Omental fat pad (tissue), 4 donors: ENCODE results near the gene AFAP1. TPM values are rescaled to one million over a fixed set of nuclear protein-coding genes. Genes with fewer than 3 reads are reported as not detected.

Experiments
- ATAC-seq: fragments of 150-250 bp; one replicate; pipeline ENCODE4 v1.9.1; 2016; ENCODE audit warnings: mild to moderate bottlenecking, moderate library complexity; ENCODE audit not compliant: low FRiP score
- DNase-seq: peaks from one replicate; pipeline ENCODE4 v3.0.0-alpha.2; 2019; ENCODE audit warnings: low spot score
- total RNA-seq, 4 donors: library from RNA; depleted of rRNA; stranded (reverse); fragments of >200 nt; gene quantifications; one replicate each; pipeline ENCODE4 v1.1.0, GENCODE V29; 2016
- TF ChIP-seq, protein P1 (sequence below), 3 donors: fragments of 450-650 bp; IDR thresholded peaks; one replicate each; pipeline ENCODE4 v1.5.1; 2016 to 2017; ENCODE audit warnings: antibody characterized with exemption in 3 of 3, mild to moderate bottlenecking in 3 of 3, moderate library complexity in 2 of 3

The AFAP1 gene
- total RNA-seq, 4 donors from 2014 or later: 24.6 to 35.5 (median 26.9) TPM

DNA sequence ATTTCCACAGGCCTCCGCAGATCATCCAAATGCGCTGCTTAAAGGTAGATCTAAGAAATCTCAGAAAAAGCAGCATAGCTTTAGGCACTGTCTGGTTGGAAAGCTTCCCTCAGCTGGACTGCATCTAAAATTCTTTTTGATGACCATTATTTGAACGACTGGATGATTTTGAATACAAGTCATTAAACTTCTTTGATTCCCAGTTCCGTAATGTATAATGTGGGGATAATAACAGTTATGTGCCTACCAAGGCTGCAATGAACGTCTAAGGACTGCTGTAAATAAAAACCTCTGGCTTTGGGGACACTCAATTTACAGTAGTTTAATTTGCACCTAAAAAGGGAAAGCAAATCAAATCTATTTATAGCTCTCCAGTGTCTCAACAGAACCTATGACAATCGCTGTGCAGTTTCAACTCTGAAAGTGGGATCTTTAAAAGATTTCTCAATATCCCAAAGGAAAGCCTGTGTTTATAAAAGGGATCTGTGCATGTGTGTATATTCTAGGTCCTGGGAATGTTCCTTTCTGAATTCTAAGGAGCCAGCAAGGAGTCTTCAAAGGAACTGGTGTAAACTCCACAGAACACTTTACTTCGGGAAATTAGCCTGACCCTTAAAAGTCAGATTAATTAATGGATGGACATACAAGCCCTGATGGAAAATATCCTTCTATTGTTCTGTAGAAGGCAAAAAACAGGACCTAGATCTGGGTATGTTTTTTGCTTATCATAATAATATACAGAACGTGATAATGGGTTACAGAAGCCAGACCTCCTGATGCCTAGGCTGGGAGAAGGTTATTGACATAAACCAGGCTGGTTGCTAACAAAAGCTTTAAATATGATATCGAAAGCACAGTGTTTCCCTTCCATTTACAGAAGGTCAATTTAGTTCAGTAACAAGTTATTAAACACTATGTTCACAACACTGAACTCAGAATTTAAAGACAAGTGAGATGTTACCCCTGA lies 53.4 kb downstream of the AFAP1 start:
- DNase-seq (no peak), ATAC-seq (no peak)
- TF ChIP-seq, protein P1, sequence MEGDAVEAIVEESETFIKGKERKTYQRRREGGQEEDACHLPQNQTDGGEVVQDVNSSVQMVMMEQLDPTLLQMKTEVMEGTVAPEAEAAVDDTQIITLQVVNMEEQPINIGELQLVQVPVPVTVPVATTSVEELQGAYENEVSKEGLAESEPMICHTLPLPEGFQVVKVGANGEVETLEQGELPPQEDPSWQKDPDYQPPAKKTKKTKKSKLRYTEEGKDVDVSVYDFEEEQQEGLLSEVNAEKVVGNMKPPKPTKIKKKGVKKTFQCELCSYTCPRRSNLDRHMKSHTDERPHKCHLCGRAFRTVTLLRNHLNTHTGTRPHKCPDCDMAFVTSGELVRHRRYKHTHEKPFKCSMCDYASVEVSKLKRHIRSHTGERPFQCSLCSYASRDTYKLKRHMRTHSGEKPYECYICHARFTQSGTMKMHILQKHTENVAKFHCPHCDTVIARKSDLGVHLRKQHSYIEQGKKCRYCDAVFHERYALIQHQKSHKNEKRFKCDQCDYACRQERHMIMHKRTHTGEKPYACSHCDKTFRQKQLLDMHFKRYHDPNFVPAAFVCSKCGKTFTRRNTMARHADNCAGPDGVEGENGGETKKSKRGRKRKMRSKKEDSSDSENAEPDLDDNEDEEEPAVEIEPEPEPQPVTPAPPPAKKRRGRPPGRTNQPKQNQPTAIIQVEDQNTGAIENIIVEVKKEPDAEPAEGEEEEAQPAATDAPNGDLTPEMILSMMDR (IDR thresholded peaks at IDR 0.05): no peak

DNA sequence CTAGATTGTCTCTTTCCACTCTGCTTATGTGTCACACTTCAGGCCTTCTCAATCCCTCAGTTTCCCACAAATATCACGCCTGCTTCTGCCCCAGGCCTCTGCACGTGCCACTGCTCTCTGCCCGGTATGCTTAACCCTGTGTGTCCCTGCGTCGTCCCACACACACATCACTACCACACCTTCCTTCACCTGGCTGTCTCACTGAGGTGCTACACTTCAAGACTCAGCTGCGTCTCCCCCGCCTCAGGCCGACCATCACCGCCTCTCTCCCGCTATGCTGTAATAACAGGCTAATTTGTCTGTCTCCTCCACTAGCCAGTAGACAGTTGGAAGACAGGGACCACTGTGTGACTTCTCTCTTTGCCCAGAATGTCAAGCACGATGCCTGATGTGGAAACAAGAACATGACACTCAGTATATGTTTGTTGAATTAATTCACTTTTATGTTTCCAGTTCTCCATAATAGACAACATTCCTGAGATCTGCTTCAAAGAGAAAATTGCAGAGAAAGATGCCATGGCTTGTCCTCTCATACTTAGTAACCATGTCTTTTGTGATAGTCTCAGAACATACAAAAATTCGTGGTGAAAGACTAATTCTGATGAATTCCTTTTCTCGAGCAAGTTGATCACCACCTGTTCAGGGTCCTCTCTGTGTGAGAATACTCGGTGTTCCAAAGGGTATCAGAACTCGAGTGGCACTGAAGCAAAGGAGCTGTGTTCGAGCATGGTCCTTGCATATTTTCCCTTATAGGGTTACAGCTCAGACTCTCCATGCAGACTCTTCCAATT lies 54.2 kb downstream of the AFAP1 start:
- TF ChIP-seq, protein P1 (IDR thresholded peaks at IDR 0.05): no peak
- no peak for ATAC-seq
- no peak for DNase-seq

GRCh38 chr4:7880683-7881082 lies 59.0 kb downstream of the AFAP1 start:
- ATAC-seq (no peak), DNase-seq (no peak)
- TF ChIP-seq, protein P1 (IDR thresholded peaks at IDR 0.05): no peak

DNA sequence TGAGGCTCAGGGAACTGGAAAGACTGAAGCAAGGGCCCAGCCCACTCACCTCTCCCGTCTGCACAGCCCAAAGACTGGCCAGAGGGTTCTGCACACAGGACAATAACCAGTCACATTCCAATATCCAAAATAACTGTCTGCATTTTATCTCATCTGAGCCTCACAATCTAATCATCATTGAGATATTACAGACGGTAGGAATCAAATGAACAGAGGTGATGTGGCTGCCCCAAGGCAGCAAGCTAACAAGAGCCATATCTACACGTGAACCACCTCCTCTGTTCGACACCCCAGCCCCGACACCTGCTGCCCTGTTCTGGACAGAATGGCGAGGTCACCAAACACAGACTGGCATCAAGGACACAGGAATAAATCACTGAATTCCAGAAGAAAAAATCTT lies 60.5 kb downstream of the AFAP1 start:
- ATAC-seq (no peak), DNase-seq (no peak)
- TF ChIP-seq, protein P1 (IDR thresholded peaks at IDR 0.05): no peak

GRCh38 chr4:7878323-7878722 lies 61.3 kb downstream of the AFAP1 start:
- ATAC-seq: no peak
- DNase-seq: no peak
- TF ChIP-seq, protein P1 (IDR thresholded peaks at IDR 0.05): no peak

- ATAC-seq (no peak), DNase-seq (no peak)
- TF ChIP-seq, protein P1 (IDR thresholded peaks at IDR 0.05): no peak
Observed at GRCh38 chr4:7877176-7877575, 62.5 kb downstream of the AFAP1 start.
